ENCODE measurements around the gene CFAP70. TPM values are rescaled to one million over a fixed set of nuclear protein-coding genes. Genes with fewer than 3 reads are reported as not detected.

Gene CFAP70
- total RNA-seq, 4 donors from 2014 or later, result 0.94 to 7.0 (median 1.8) TPM

GRCh38 chr10:73229567-73229966 lies 129.1 kb downstream of the CFAP70 start:
- no peak overlapping the region for H3K4me3 ChIP-seq (ENCODE audit: low read depth, poor library complexity, severe bottlenecking)
- TF ChIP-seq CTCF (IDR thresholded peaks at IDR 0.05) (no peak), POLR2A (IDR thresholded peaks at IDR 0.05) (no peak)
- intact Hi-C loops (cut with DNase I; ENCODE audit: low total_unique reads), result no loop called here
- no peak for DNase-seq (ENCODE audit: low spot score in 2 of 2)
- WGBS, 2 donors, result 83 to 87% methylated on average over 6 of the region's 6 CpGs

GRCh38 chr10:73228247-73228646 lies 130.4 kb downstream of the CFAP70 start:
- H3K4me3 ChIP-seq (ENCODE audit: low read depth, poor library complexity, severe bottlenecking), result no peak overlapping the region
- 83 to 98% methylated on average over 3 of the region's 3 CpGs for WGBS, 2 donors
- intact Hi-C loops (cut with DNase I; ENCODE audit: low total_unique reads), result no loop called here
- no peak for TF ChIP-seq POLR2A (IDR thresholded peaks at IDR 0.05)
- DNase-seq (ENCODE audit: low spot score in 2 of 2), result no peak

GRCh38 chr10:73226663-73227062 lies 132.0 kb downstream of the CFAP70 start:
- no peak for TF ChIP-seq POLR2A (IDR thresholded peaks at IDR 0.05)
- no peak for TF ChIP-seq CTCF (IDR thresholded peaks at IDR 0.05)
- DNase-seq (ENCODE audit: low spot score in 2 of 2), result no peak

GRCh38 chr10:73225518-73225917 lies 133.1 kb downstream of the CFAP70 start:
- TF ChIP-seq POLR2A (IDR thresholded peaks at IDR 0.05), result no peak
- no peak for TF ChIP-seq CTCF (IDR thresholded peaks at IDR 0.05)
- H3K4me3 ChIP-seq (ENCODE audit: low read depth, poor library complexity, severe bottlenecking), result no peak overlapping the region
- no peak for DNase-seq (ENCODE audit: low spot score in 2 of 2)
- intact Hi-C loops (cut with DNase I; ENCODE audit: low total_unique reads), result no loop called here

More at GRCh38 chr10:73226663-73227062, 132.0 kb downstream of the CFAP70 start:
- H3K4me3 ChIP-seq (ENCODE audit: low read depth, poor library complexity, severe bottlenecking), result no peak overlapping the region
- intact Hi-C loops (cut with DNase I; ENCODE audit: low total_unique reads), result no loop called here

- H3K4me3 ChIP-seq (ENCODE audit: low read depth, poor library complexity, severe bottlenecking), result no peak overlapping the region
- intact Hi-C loops (cut with DNase I; ENCODE audit: low total_unique reads), result no loop called here
- 91 to 98% methylated on average over 1 of the region's 1 CpG for WGBS, 2 donors
- TF ChIP-seq CTCF (IDR thresholded peaks at IDR 0.05) (no peak), POLR2A (IDR thresholded peaks at IDR 0.05) (no peak)
- no peak for DNase-seq (ENCODE audit: low spot score in 2 of 2)
These were observed 137.7 kb downstream of the CFAP70 start for GRCh38 chr10:73220989-73221388.

- no peak for TF ChIP-seq CTCF (IDR thresholded peaks at IDR 0.05)
- no peak for TF ChIP-seq POLR2A (IDR thresholded peaks at IDR 0.05)
- DNase-seq (ENCODE audit: low spot score in 2 of 2), result no peak
- intact Hi-C loops (cut with DNase I; ENCODE audit: low total_unique reads), result no loop called here
- H3K4me3 ChIP-seq (ENCODE audit: low read depth, poor library complexity, severe bottlenecking), result no peak overlapping the region
These were observed 139.3 kb downstream of the CFAP70 start for GRCh38 chr10:73219384-73219783.
